Progenitor cell of endocrine pancreas (in vitro differentiated cells): Measurements from ENCODE around the gene CCDC106. TPM values are rescaled to one million over a fixed set of nuclear protein-coding genes. Genes with fewer than 3 reads are reported as not detected.

Source experiments
- DNase-seq: peaks from one replicate; pipeline ENCODE4 v3.0.0; 2021; ENCODE audit warnings: low spot score; ENCODE audit not compliant: unreplicated experiment
- H3K27ac Mint-ChIP-seq: 2 replicates; pipeline ENCODE4 v1.8.0; 2021; ENCODE audit warnings: mild to moderate bottlenecking, moderate library complexity, mixed read lengths
- H3K27me3 Mint-ChIP-seq: 2 replicates; pipeline ENCODE4 v1.8.0; 2021; ENCODE audit warnings: mixed read lengths
- H3K36me3 Mint-ChIP-seq: 2 replicates; pipeline ENCODE4 v1.8.0; 2022; ENCODE audit warnings: mixed read lengths; ENCODE audit not compliant: insufficient read depth
- H3K4me1 Mint-ChIP-seq: 2 replicates; pipeline ENCODE4 v1.8.0; 2021; ENCODE audit warnings: low read depth, mixed read lengths
- H3K4me3 Mint-ChIP-seq: 2 replicates; pipeline ENCODE4 v1.8.0; 2021; ENCODE audit warnings: low read depth, mild to moderate bottlenecking, moderate library complexity, mixed read lengths
- H3K9me3 Mint-ChIP-seq: 2 replicates; pipeline ENCODE4 v1.8.0; 2021; ENCODE audit warnings: low read depth, mixed read lengths
- CTCF ChIP-seq: fragments of 200-600 bp; sonication (generic); IDR thresholded peaks from one replicate; pipeline ENCODE4 v1.5.0; 2021; ENCODE audit warnings: antibody characterized with exemption, mild to moderate bottlenecking; ENCODE audit not compliant: unreplicated experiment
- total RNA-seq: library from RNA; stranded (reverse); gene quantifications from 2 replicates; pipeline ENCODE4 v1.2.1, GENCODE V29; 2021

CCDC106 gene
- total RNA-seq, 1 donor from 2014 or later: 23.9 TPM

DNA sequence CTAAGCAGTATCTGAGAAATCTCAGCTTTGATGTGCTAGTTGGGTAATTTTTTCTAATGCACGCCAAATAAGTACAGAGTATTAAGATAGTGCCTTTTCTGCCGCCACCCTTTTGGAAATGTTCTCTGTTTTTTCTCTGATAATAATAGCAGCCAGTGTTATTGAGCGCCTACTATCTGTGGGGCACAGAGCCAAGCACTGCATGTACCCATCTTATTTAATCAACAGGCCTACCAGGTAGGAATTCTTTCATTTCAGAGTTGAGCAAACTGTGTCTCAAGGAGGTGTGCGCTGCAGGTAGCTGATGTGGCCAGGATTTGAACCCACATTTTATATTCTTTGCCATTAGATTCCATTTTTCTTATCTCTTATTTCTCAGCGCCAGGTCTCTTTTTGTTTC is 28.4 kb downstream of the CCDC106 start:
- Mint-ChIP-seq H3K4me1 (peaks cover 26% of the 10 kb centered on the region), H3K36me3 (peaks cover 14% of the 10 kb centered on the region), H3K27me3 (no peaks in the 10 kb centered on the region), H3K27ac (peak overlapping the region; percentile 75), H3K9me3 (no peaks in the 10 kb centered on the region), H3K4me3 (peak overlapping the region; percentile 95)
- no peak for DNase-seq
- no peak for TF ChIP-seq CTCF

GRCh38 chr19:55676889-55677505 is 29.0 kb downstream of the CCDC106 start:
- Mint-ChIP-seq H3K27ac (peak overlapping the region; percentile 75), H3K4me3 (peak overlapping the region; percentile 95), H3K9me3 (no peaks in the 10 kb centered on the region), H3K27me3 (no peaks in the 10 kb centered on the region), H3K36me3 (peaks cover 11% of the 10 kb centered on the region), H3K4me1 (peaks cover 25% of the 10 kb centered on the region)
- TF ChIP-seq CTCF: no peak
- DNase-seq: no peak

DNA sequence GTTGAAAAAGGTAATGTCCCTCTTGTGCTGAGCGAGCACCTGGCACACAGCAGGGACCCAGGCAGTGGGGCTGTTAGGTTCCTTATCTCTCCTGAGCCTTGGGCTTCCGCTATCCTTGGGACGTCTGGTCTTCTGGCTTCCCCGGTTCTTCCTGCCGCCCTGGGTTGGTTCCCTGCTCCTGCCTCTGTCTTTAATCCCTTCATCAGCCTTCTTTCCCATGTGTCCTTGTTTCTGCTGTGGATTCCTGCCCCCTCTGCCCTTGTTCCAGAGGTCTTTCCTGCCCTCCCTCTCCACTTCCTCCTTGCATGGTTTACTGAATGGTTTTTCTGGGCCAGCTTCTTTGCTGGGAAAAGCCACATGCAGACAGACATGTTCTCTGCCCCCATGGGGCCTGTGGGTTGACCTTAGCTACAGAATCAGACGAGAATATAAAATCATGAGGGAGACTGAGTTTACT is 29.6 kb downstream of the CCDC106 start:
- no peak for DNase-seq
- no peaks in the 10 kb centered on the region for H3K9me3 Mint-ChIP-seq
- H3K27me3 Mint-ChIP-seq: no peaks in the 10 kb centered on the region
- no peak overlapping the region for H3K27ac Mint-ChIP-seq
- H3K4me1 Mint-ChIP-seq: peaks cover 25% of the 10 kb centered on the region
- H3K4me3 Mint-ChIP-seq: peak overlapping the region; percentile 7
- no peak for TF ChIP-seq CTCF
- peaks cover 8% of the 10 kb centered on the region for H3K36me3 Mint-ChIP-seq

- Mint-ChIP-seq H3K4me3 (peak overlapping the region; percentile 7), H3K27me3 (no peaks in the 10 kb centered on the region)
- no peak for TF ChIP-seq CTCF
These were observed 30.2 kb downstream of the CCDC106 start for GRCh38 chr19:55678121-55678671.

GRCh38 chr19:55679343-55680257 is 31.6 kb downstream of the CCDC106 start:
- Mint-ChIP-seq H3K36me3 (peaks cover 8% of the 10 kb centered on the region), H3K4me3 (no peak overlapping the region), H3K4me1 (peaks cover 25% of the 10 kb centered on the region), H3K9me3 (no peaks in the 10 kb centered on the region), H3K27me3 (no peaks in the 10 kb centered on the region), H3K27ac (no peak overlapping the region)
- no peak for DNase-seq
- no peak for TF ChIP-seq CTCF

More at GRCh38 chr19:55678121-55678671, 30.2 kb downstream of the CCDC106 start:
- H3K4me1 Mint-ChIP-seq: peaks cover 25% of the 10 kb centered on the region
- peaks cover 8% of the 10 kb centered on the region for H3K36me3 Mint-ChIP-seq
- H3K9me3 Mint-ChIP-seq: no peaks in the 10 kb centered on the region
- DNase-seq: no peak
- no peak overlapping the region for H3K27ac Mint-ChIP-seq
